Activated CD4-positive, alpha-beta T cell treated with anti-CD3 and anti-CD28 coated beads, Interleukin-2, amount 50 U/mL, for 1 hour (primary cell): ENCODE measurements around the gene TNFRSF1B.
A peak's percentile ranks its signal among the peaks of the same experiment; 100 is the strongest.

Experiments
- DNase-seq: peaks from one replicate; pipeline ENCODE4 v3.0.0-alpha.2; 2020

TNFRSF1B gene

GRCh38 chr1:12158357-12159092, 8.3 kb upstream of the TNFRSF1B start:
- DNase-seq, result no peak

GRCh38 chr1:12159816-12160215, 7.0 kb upstream of the TNFRSF1B start:
- no peak for DNase-seq

GRCh38 chr1:12161324-12161661, 5.5 kb upstream of the TNFRSF1B start:
- no peak for DNase-seq

GRCh38 chr1:12161662-12162458, 4.9 kb upstream of the TNFRSF1B start:
- DNase-seq, result peak; percentile 62

- DNase-seq, result no peak
These were observed 4.2 kb upstream of the TNFRSF1B start for GRCh38 chr1:12162459-12163137.

GRCh38 chr1:12163210-12163609, 3.6 kb upstream of the TNFRSF1B start:
- DNase-seq, result no peak

- DNase-seq, result no peak
These were observed 2.6 kb upstream of the TNFRSF1B start for GRCh38 chr1:12164210-12164609.

- no peak for DNase-seq
These were observed 1.4 kb upstream of the TNFRSF1B start for GRCh38 chr1:12165342-12165741.

- no peak for DNase-seq
These were observed 970 bp downstream of the TNFRSF1B start for GRCh38 chr1:12167493-12168429.

- no peak for DNase-seq
These were observed 1.8 kb downstream of the TNFRSF1B start for GRCh38 chr1:12168451-12169160.

- DNase-seq, result no peak
These were observed 2.8 kb downstream of the TNFRSF1B start for GRCh38 chr1:12169442-12170135.

GRCh38 chr1:12170263-12170671, 3.5 kb downstream of the TNFRSF1B start:
- DNase-seq, result no peak

- DNase-seq, result no peak
These were observed 4.6 kb downstream of the TNFRSF1B start for GRCh38 chr1:12171206-12172041.

GRCh38 chr1:12172042-12172851, 5.5 kb downstream of the TNFRSF1B start:
- DNase-seq, result no peak

- DNase-seq, result no peak
These were observed 6.3 kb downstream of the TNFRSF1B start for GRCh38 chr1:12173041-12173509.

GRCh38 chr1:12173631-12174121, 6.9 kb downstream of the TNFRSF1B start:
- peak; percentile 96 for DNase-seq

GRCh38 chr1:12174924-12175810, 8.4 kb downstream of the TNFRSF1B start:
- DNase-seq, result no peak
